HG03159 (cell line): Measurements from ENCODE around the gene PACRG.
"Not testable (repeated sequence)": the region's sequence is repeated elsewhere in the genome, so short reads cannot be mapped to it uniquely, and the experiment has no call there.

Experiments
- ATAC-seq: cut with Tn5 transposase; IDR thresholded peaks from one replicate; pipeline ENCODE4 v1.9.1; 2021; ENCODE audit warnings: mild to moderate bottlenecking, moderate library complexity; ENCODE audit not compliant: unreplicated experiment

Gene PACRG

GRCh38 chr6:162922563-162923166 is 194.9 kb downstream of the PACRG start:
- ATAC-seq: no peak

DNA sequence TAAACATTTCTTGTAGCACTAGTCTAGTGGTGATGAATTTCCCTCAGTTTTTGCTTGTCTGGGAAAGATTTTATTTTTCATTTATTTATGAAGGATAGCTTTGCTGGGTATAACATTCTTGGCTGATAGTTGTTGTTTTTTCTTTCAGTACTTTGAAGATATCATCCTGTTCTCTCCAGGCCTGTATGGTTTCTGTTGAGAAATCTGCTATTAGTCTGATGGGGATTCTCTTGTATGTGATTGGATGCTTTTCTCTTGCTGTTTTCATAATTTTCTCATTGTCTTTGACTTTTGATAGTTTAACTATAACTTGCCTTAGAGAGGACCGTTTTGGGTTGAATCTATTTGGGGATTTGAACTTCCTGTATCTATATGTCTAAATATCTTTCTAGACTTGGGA is 207.1 kb downstream of the PACRG start:
- ATAC-seq: no peak

- ATAC-seq: no peak
These were observed 212.7 kb downstream of the PACRG start for GRCh38 chr6:162940426-162940825.

DNA sequence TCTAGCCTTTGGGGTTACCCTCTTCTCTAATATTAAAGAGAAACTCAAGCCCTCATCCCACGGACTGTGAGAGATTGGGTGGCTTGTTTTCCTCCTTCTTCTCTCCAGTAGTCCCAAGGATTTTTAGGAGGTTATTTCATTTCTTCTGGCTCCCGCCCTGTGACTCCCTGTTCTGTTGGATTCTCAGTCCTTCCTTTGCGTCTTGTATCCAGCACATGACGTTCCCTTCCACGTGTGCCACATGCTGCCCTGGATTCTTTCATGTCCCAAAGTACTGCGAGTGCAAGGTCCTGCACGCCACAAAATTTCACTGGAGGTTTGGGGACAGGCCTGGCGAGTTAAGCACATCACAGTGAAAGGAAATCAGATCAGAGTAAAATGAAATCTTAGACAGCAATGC is 213.4 kb downstream of the PACRG start:
- ATAC-seq: no peak

DNA sequence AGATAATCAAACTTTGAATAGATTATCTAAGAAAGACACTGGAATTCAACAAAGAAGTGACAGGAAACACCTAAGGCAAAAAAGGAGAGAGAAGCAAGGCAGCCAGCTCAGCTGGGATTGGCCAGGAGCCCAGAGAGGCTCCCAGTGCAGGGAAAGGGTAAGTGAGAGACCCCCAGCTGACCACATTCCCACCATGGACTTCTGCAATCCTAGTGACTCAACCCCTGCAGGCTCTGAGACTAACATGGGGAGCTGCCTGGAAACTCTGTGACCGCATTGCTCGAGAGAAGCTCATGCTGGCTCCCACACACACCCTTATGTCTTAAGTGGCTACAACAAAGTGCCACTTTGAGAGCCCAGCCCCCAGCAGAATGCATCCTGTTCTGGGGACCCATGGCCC is 215.1 kb downstream of the PACRG start:
- no peak for ATAC-seq

DNA sequence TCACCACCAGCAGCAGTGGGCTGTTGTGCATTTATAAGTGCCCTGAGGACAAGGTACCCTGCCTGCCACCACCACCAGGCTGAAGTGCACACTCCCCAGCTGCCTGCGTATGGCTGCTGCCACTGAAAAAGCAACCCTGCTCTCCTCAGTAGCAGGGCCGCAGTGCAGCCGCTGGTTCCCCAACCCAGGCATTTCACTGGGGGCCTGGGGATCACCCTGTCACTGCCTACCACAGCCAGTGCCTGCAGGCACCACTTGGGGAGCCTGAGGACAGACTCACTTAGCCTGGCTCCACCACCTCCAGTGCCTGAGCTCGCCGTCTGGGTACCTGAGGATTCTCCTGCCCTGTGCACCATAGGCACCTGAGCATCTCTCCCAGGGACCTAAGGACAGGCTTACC is 215.6 kb downstream of the PACRG start:
- no peak for ATAC-seq

- no peak for ATAC-seq
These were observed 223.5 kb downstream of the PACRG start for GRCh38 chr6:162951164-162951743.

DNA sequence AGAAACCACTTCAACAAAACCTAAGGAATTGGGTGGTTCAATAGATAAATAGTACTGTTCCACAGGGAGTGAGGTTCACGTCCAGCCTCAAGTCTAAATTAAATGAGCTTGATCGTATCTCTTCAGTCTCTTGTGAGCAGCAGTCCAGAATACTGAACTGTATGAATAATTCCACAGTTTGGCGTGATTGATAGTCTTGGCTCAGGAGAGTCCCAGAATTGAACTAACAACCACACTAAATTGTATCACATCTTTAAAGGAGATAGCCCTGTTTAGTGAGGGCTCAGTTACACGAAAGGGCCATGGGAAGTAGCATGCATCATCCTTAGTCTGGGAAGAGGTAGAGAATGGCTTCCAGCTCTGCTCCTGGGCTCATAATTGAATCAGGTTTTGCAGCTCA is 224.6 kb downstream of the PACRG start:
- no peak for ATAC-seq

DNA sequence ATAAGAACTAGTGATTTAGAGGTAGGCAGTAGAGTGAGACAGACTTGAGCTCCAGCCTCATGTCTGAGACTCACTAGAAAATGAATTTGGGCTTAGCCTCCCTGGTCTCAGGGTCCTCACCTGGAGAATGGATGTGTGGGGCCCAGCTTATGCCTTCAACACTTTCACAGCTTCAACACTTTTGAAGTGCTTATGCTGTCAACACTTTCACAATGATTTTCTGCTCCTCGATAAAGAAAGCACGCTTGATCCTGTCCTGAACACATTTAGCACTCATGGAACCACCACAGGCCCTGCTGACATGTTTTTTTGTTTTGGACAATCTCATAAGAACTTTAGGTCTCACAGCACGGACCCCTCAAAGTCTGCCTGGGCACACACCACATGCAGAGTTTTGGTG is 229.3 kb downstream of the PACRG start:
- no peak for ATAC-seq

GRCh38 chr6:162960679-162961457 is 233.1 kb downstream of the PACRG start:
- no peak for ATAC-seq

GRCh38 chr6:162962093-162962492 is 234.3 kb downstream of the PACRG start:
- no peak for ATAC-seq

GRCh38 chr6:162963861-162964260 is 236.1 kb downstream of the PACRG start:
- no peak for ATAC-seq

- ATAC-seq: no peak
These were observed 236.8 kb downstream of the PACRG start for GRCh38 chr6:162964488-162965140.

- no peak for ATAC-seq
These were observed 237.6 kb downstream of the PACRG start for GRCh38 chr6:162965366-162965765.

- no peak for ATAC-seq
These were observed 242.5 kb downstream of the PACRG start for GRCh38 chr6:162970246-162970645.

GRCh38 chr6:162971356-162971755 is 243.6 kb downstream of the PACRG start:
- ATAC-seq: no peak

DNA sequence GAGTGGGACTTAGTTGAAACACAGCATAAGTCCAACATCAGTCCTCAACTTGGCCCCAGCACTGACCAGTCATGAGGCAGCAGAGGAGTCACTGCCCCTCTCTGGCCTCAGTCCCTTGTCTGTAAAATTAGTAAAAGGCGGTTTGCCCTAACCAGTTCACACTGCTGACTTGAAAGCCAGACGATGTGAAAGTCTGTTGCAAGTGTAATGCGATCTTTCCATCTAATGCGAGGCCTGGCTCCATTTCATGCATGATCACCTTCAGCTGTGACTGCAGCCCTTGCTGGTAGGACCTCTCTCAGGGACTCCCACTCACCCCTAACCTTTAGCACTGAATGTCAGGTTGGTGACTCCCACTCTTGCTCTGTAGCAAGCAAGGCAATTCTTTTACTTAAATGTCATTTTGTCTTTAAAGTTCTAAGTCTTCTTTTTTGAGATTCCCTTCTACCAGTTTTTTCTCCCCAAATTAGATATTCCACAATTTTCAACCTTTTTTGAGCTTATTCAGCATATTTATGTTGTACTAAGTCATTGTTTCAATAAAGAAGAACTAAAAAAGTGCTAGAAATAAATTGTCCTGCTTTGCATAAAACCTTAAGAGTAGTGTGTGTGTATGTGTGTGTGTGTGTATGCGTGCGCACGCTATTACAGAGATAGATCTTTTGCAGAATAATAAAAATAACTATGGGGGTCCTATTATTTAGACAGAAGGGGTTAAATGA is 245.5 kb downstream of the PACRG start:
- no peak for ATAC-seq

- ATAC-seq: no peak
These were observed 246.2 kb downstream of the PACRG start for GRCh38 chr6:162973980-162974379.

DNA sequence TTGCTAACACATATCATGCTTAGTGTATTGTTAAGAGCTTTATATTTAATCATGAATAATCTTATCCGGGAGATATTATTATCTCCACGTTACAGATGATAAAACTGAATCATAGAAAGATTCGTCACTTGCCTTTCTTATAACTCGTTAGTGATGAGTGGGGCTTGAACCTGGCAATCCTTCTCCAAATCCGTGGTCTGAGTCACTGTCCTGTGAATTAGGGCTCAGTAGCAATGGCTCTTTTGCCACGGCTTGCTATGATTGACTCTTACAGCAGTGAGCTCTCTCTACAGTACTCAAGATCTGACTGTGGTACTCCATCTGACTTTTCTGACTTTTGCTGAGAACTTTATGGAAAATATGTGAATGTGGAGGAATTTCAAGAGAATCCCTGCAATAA is 246.9 kb downstream of the PACRG start:
- no peak for ATAC-seq

- no peak for ATAC-seq
These were observed 248.4 kb downstream of the PACRG start for GRCh38 chr6:162976141-162976540.

DNA sequence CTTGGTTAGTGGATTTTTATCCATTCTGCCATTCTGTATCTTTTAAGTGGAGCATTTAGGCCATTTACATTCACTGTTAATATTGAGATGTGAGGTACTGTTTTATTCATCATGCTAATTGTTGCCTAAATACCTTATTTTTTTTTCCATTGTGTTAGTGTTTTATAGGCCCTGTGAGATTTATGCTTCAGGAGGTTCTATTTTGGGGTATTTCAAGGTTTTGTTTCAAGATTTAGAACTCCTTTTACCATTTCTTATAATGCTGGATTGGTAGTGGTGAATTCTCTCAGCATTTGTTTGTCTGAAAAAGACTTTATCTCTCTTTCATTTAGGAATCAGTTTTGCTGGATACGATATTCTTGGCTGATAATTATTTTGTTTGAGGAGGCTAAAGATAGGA is 255.5 kb downstream of the PACRG start:
- ATAC-seq: not testable (repeated sequence)
